Measurements from ENCODE around the gene TBX6.

The TBX6 gene

DNA sequence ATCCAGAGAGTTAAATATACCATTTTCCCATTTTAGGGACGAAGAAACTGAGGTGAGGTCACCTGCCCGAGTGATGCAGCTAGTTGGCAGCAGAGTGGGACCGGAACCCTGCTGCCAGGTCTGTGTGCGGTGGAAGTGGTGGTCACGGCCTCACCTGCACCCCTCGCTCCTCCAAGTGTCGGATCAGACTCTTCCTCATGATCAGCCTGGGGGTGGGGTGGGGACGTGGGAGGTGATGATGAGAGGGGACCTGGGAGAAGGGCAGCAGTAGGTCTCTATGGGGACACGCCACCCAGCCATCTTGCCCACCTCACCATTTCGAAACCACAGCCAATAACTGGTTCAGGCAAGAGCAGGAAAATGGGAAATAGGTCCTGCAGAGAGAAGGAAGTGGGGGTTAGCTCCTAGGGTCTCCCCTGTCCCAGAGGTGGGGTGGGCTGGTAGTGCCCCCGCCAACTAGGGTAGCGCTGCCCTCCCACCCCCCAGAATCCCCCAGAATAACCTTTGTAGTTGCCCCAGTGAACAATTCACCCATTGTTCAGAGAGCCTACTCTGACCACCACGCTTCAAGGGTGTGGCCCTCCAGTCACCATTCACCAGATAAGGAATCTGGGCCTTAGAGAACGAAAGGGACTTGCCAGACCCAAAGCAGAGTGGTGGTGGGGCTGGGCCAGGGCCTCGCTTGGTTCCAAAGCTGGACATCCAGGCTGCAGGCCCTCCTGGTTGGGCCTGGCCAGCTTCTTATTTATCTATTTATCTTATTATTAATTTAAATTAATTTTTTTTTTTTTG lies 16.5 kb upstream of the TBX6 start:
- in situ Hi-C loops (cut with MboI; ENCODE audit: low pct_unique_long_range_greater_than_20kb, low sequenced_read_pairs, unreplicated experiment): loop anchor here (25.0 kb wide), 2 partner anchors 304 to 504 kb away; partner anchors contain the start of genes ZNF689 and ZNF771
- DNase-seq (ENCODE audit: low spot score): no peak
- TF ChIP-seq, protein P1, sequence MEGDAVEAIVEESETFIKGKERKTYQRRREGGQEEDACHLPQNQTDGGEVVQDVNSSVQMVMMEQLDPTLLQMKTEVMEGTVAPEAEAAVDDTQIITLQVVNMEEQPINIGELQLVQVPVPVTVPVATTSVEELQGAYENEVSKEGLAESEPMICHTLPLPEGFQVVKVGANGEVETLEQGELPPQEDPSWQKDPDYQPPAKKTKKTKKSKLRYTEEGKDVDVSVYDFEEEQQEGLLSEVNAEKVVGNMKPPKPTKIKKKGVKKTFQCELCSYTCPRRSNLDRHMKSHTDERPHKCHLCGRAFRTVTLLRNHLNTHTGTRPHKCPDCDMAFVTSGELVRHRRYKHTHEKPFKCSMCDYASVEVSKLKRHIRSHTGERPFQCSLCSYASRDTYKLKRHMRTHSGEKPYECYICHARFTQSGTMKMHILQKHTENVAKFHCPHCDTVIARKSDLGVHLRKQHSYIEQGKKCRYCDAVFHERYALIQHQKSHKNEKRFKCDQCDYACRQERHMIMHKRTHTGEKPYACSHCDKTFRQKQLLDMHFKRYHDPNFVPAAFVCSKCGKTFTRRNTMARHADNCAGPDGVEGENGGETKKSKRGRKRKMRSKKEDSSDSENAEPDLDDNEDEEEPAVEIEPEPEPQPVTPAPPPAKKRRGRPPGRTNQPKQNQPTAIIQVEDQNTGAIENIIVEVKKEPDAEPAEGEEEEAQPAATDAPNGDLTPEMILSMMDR (IDR thresholded peaks at IDR 0.05; ENCODE audit: extremely low read depth, insufficient read depth, missing control alignments): no peak

DNA sequence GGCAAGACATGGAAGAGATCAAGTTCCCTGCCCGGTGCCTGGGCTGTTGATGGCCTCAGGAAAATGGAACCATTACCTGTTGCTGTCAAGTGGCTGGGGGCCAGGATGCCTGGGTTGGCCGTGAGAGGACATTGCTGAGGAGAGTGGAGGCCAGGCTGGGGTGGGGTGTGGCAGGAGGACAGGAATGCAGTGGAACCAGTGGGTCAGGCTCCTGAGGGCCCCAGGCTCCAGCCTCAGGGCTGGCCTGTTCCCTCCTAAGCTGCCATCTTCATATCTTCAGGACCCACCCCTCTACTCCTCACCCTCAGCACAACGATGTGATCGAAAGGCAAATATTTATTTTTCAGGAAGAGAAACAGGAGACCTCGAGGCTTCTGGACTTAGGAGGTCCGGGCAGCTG lies 12.8 kb upstream of the TBX6 start:
- in situ Hi-C loops (cut with MboI; ENCODE audit: low pct_unique_long_range_greater_than_20kb, low sequenced_read_pairs, unreplicated experiment): loop anchor here (25.0 kb wide), 2 partner anchors 308 to 508 kb away; partner anchors contain the start of genes ZNF689 and ZNF771
- DNase-seq (ENCODE audit: low spot score): no peak
- TF ChIP-seq, protein P1 (IDR thresholded peaks at IDR 0.05; ENCODE audit: extremely low read depth, insufficient read depth, missing control alignments): no peak

DNA sequence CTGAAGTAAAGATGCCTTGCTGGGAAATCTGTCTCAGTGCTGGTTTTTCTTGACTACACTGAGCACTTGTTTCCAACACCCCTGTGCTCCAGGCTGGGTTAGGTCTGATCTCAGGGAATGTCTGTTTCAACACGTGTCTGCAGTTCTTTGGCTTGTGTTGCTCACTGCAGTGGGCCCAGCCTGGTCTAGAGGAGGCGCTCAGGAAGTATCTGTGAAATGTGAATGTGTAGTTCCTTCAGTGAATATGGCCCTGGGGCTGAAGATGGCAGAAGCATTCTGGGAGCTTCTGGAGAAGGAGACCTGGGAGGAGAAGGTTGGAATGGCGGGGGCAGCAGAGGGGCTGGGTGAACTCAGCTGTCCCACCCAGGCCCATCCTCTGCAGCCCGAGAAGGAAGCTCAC lies 12.4 kb upstream of the TBX6 start:
- TF ChIP-seq, protein P1 (IDR thresholded peaks at IDR 0.05; ENCODE audit: extremely low read depth, insufficient read depth, missing control alignments): no peak
- in situ Hi-C loops (cut with MboI; ENCODE audit: low pct_unique_long_range_greater_than_20kb, low sequenced_read_pairs, unreplicated experiment): loop anchor here (25.0 kb wide), 2 partner anchors 308 to 508 kb away; partner anchors contain the start of genes ZNF689 and ZNF771
- DNase-seq (ENCODE audit: low spot score): no peak

DNA sequence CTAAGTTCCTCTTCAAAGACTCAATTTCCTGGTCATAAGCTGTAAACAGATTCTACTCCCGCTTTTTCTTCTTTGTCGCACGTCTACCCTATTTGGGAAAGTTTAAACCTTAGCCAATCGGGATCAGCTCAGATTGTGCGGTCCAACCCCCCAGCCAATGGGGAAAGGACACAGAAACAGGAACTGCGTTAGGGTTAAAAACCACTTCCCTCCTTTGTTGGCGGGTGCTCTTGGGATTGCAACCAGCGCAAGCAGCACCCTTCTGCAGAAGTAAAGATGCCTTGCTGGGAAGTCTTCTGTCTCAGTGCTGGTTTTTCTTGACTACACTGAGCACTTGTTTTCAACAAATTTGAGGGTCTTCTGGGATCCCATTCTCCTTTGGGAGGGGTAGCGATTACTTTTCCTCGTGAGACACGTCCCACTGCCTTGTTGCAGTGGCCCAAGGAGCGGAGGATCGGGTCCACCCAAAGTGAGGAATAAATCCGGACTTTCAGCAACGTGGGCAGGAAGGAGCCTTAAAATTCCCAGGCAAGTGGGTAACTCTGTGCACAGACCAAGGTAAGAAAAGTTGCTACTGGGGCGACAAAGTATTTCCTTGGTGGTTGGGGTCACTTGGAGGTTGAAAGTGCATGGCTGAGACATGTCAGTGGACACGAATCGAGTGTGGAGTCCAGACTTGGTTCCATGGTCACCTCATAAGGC lies 5.3 kb upstream of the TBX6 start:
- in situ Hi-C loops (cut with MboI; ENCODE audit: low pct_unique_long_range_greater_than_20kb, low sequenced_read_pairs, unreplicated experiment): no loop called here
- DNase-seq (ENCODE audit: low spot score): no peak
- TF ChIP-seq, protein P1 (IDR thresholded peaks at IDR 0.05; ENCODE audit: extremely low read depth, insufficient read depth, missing control alignments): no peak

DNA sequence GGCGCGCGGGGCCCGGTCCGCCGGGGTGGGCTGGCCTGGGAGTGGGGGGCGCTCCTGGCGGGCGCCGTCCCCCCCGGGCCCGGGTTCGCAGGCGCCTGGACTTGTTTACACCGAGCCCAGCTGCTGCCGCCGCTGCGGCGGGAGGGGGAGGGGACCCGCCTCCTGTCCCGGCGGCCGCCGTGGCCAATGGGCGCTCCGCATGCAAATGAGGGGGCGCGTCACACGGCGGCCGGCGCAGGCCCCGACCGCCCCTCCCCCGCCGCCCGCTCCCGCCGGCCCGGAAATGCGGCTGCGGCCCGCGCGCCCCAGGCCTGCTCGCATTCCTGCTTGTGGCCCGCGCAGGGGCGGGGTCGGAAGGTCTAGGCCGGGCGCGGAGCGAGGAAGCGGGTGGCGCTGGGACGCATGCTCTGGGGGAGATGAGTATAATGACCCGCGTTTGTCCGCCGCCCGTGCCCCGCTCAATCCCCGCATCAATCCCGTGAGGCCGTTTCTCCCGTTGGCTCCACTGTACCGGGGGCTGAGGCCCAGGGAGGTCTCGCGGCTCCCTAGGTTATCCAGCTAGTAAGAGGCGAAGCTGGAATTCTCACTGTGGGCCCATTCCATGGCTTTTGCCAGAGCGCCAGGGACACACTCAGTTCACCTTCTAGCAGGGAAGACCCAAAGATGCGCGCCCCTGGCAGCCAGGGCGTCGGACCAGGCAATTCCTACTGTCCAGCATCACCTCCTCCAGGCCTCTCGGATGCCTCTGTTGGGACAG lies 4.6 kb upstream of the TBX6 start, which contains the start of gene YPEL3:
YPEL3 (minus strand) TSS at position 109 of the 757 bp plus-strand sequence. CDS start 731 bp downstream, outside the sequence.
- DNase-seq (ENCODE audit: low spot score): peak; percentile 99
- in situ Hi-C loops (cut with MboI; ENCODE audit: low pct_unique_long_range_greater_than_20kb, low sequenced_read_pairs, unreplicated experiment): no loop called here
- TF ChIP-seq, protein P1 (IDR thresholded peaks at IDR 0.05; ENCODE audit: extremely low read depth, insufficient read depth, missing control alignments): no peak

Measured in GM13977 (cell line).